Choroid plexus epithelial cell (primary cell): ENCODE data around the gene SH3PXD2A.

ENCODE experiments used
- DNase-seq: peaks from one replicate; pipeline ENCODE4 v3.0.0-alpha.2; 2010; ENCODE audit warnings: low read depth
- H3K4me3 ChIP-seq: 2 replicates; pipeline ENCODE4 v1.5.1; 2011; ENCODE audit warnings: low read depth, mild to moderate bottlenecking, control low read depth, low read length, moderate library complexity
- CTCF ChIP-seq: conservative IDR thresholded peaks from 2 replicates; pipeline ENCODE4 v1.5.1; 2011; ENCODE audit warnings: low read depth, mild to moderate bottlenecking, control low read depth, inconsistent platforms, low read length, moderate library complexity

The SH3PXD2A gene

GRCh38 chr10:103853428-103854264 lies 1.7 kb downstream of the SH3PXD2A start:
- no peak for DNase-seq
- no peak for TF ChIP-seq CTCF
- H3K4me3 ChIP-seq, result no peak overlapping the region

- no peak overlapping the region for H3K4me3 ChIP-seq
- TF ChIP-seq CTCF, result no peak
- no peak for DNase-seq
Measured at GRCh38 chr10:103852856-103853255, 2.5 kb downstream of the SH3PXD2A start.

GRCh38 chr10:103852189-103852711 lies 3.1 kb downstream of the SH3PXD2A start:
- no peak overlapping the region for H3K4me3 ChIP-seq
- DNase-seq, result peak; percentile 40
- no peak for TF ChIP-seq CTCF

GRCh38 chr10:103851261-103851660 lies 4.1 kb downstream of the SH3PXD2A start:
- no peak overlapping the region for H3K4me3 ChIP-seq
- no peak for DNase-seq
- no peak for TF ChIP-seq CTCF

- no peak overlapping the region for H3K4me3 ChIP-seq
- DNase-seq, result no peak
Measured at GRCh38 chr10:103850572-103850895, 4.8 kb downstream of the SH3PXD2A start.

GRCh38 chr10:103849880-103850571 lies 5.3 kb downstream of the SH3PXD2A start:
- no peak overlapping the region for H3K4me3 ChIP-seq
- peak; percentile 70 for DNase-seq
- no peak for TF ChIP-seq CTCF

More at GRCh38 chr10:103850572-103850895, 4.8 kb downstream of the SH3PXD2A start:
- TF ChIP-seq CTCF, result no peak
